Measurements from ENCODE around the gene PHLPP2. TPM values are rescaled to one million over a fixed set of nuclear protein-coding genes. Genes with fewer than 3 reads are reported as not detected.

Gene PHLPP2
- total RNA-seq, 1 donor from 2014 or later = 9.3 TPM

- Histone ChIP-seq H3K4me3 (no peak overlapping the region), H3K9me3 (no peaks in the 10 kb centered on the region), H3K27me3 (peaks cover 24% of the 10 kb centered on the region), H3K36me3 (no peaks in the 10 kb centered on the region), H3K27ac (no peak overlapping the region), H3K4me1 (peaks cover 14% of the 10 kb centered on the region)
- no peak for TF ChIP-seq CTCF (IDR thresholded peaks at IDR 0.05)
- intact Hi-C loops (cut with DNase I) = no loop called here
- ATAC-seq (peak; percentile 24), DNase-seq (no peak)
Measured at GRCh38 chr16:71628810-71629209, 95.7 kb downstream of the PHLPP2 start.

- Histone ChIP-seq H3K36me3 (no peaks in the 10 kb centered on the region), H3K4me1 (peaks cover 14% of the 10 kb centered on the region), H3K27ac (no peak overlapping the region), H3K9me3 (no peaks in the 10 kb centered on the region), H3K4me3 (no peak overlapping the region), H3K27me3 (peaks cover 24% of the 10 kb centered on the region)
- no peak for DNase-seq
- ATAC-seq = no peak
- TF ChIP-seq CTCF (IDR thresholded peaks at IDR 0.05) = no peak
- intact Hi-C loops (cut with DNase I) = no loop called here
Measured at GRCh38 chr16:71627731-71628181, 96.7 kb downstream of the PHLPP2 start.

GRCh38 chr16:71626858-71627213 lies 97.7 kb downstream of the PHLPP2 start:
- no peaks in the 10 kb centered on the region for H3K36me3 ChIP-seq
- H3K27me3 ChIP-seq = peaks cover 24% of the 10 kb centered on the region
- ATAC-seq = peak; percentile 75
- H3K4me1 ChIP-seq = peaks cover 14% of the 10 kb centered on the region
- intact Hi-C loops (cut with DNase I) = no loop called here
- H3K9me3 ChIP-seq = no peaks in the 10 kb centered on the region
- peak overlapping the region; percentile 52 for H3K4me3 ChIP-seq
- TF ChIP-seq CTCF (IDR thresholded peaks at IDR 0.05) = no peak
- no peak overlapping the region for H3K27ac ChIP-seq
- DNase-seq = peak; percentile 77

- peak; percentile 93 for DNase-seq
- intact Hi-C loops (cut with DNase I) = no loop called here
Measured at GRCh38 chr16:71626018-71626857, 98.3 kb downstream of the PHLPP2 start, which contains the start of gene MARVELD3. TSS of gene MARVELD3 (plus strand) at chr16:71626184. CDS start at chr16:71626230, 46 bp downstream.

GRCh38 chr16:71625113-71625850 lies 99.2 kb downstream of the PHLPP2 start:
- intact Hi-C loops (cut with DNase I) = no loop called here
- DNase-seq = no peak
- Histone ChIP-seq H3K9me3 (no peaks in the 10 kb centered on the region), H3K4me1 (peaks cover 14% of the 10 kb centered on the region), H3K27ac (no peak overlapping the region), H3K27me3 (peaks cover 24% of the 10 kb centered on the region), H3K4me3 (no peak overlapping the region), H3K36me3 (no peaks in the 10 kb centered on the region)
- no peak for ATAC-seq
- no peak for TF ChIP-seq CTCF (IDR thresholded peaks at IDR 0.05)

More at GRCh38 chr16:71626018-71626857, 98.3 kb downstream of the PHLPP2 start, which contains the start of gene MARVELD3:
- no peaks in the 10 kb centered on the region for H3K36me3 ChIP-seq
- H3K4me1 ChIP-seq = peaks cover 14% of the 10 kb centered on the region
- peaks cover 24% of the 10 kb centered on the region for H3K27me3 ChIP-seq
- TF ChIP-seq CTCF (IDR thresholded peaks at IDR 0.05) = no peak
- H3K4me3 ChIP-seq = peak within 1 kb of the TSS; percentile 52
- peak; percentile 82 for ATAC-seq
- no peaks in the 10 kb centered on the region for H3K9me3 ChIP-seq
- H3K27ac ChIP-seq = no peak within 1 kb of the TSS

Data from upper lobe of right lung (tissue), 1 donor.